GM12874 (cell line): Measurements from ENCODE around the gene RRP1.

Experiments used
- CTCF ChIP-seq: IDR thresholded peaks from 2 replicates; pipeline ENCODE4 v1.5.1; 2011; ENCODE audit warnings: low read depth, mild to moderate bottlenecking, control low read depth, low read length, moderate library complexity; ENCODE audit not compliant: insufficient read depth

Gene RRP1

DNA sequence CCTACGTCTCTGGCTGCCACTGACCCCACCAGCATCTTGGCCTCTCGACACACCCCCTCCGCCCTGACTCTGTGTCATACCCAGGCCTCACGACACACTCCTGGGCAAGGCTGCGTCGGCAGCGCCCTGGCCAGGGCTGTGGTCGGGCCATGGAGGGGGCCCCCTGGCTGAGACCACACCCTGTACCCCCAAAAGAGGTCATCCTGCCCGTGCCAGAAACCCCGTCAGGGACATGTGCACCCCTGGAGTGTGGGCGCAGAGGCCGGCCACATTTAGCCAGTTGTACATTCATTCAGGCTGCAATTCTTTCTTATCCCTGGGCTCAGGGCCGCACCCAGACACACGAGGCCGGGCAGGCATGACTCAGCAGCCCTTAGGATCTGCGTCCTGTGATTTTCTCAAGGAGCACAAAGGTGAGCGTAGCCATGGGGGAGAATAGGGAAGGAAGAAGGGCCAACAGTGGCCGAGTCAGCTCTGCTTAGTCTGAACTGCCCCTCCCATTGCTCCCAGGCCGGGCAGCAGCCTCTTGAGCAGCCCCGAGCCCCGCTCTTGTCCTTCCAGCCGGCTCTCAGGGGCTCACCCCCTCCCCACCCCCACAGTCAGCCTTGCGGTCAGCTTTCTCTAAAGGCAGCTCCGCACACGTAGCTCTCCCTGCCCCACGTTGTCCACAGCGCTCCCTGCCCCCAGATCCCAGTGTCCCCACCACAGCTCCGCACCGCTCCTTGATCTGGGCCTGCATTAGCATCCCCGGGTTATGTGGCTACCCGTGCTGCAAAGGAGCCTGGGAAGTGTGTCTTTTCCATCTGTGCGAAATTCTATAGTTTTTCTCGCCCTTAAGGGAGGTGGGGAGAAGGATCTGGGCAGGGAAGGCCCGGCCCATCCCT, 21.2 kb upstream of the RRP1 start:
- no peak for TF ChIP-seq CTCF

DNA sequence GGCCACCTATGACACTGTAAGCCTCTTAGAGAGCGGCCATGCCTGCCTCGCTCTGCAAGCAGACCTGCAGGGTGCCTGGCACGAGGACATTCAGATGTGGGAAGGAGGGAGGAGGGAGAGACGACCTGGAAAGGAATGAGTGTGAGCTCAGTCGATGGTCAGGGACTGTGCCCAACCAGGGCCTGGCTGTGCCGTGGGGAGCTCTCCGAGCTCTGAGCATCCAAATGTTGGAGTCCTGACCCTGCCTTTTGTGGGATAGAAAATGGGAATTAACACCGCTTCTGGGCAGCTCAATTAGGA, 20.6 kb upstream of the RRP1 start:
- no peak for TF ChIP-seq CTCF

- TF ChIP-seq CTCF = no peak
Measured at GRCh38 chr21:43769325-43769958, 19.9 kb upstream of the RRP1 start.

GRCh38 chr21:43770066-43770655, 19.2 kb upstream of the RRP1 start:
- no peak for TF ChIP-seq CTCF

GRCh38 chr21:43771199-43771675, 18.1 kb upstream of the RRP1 start:
- no peak for TF ChIP-seq CTCF

DNA sequence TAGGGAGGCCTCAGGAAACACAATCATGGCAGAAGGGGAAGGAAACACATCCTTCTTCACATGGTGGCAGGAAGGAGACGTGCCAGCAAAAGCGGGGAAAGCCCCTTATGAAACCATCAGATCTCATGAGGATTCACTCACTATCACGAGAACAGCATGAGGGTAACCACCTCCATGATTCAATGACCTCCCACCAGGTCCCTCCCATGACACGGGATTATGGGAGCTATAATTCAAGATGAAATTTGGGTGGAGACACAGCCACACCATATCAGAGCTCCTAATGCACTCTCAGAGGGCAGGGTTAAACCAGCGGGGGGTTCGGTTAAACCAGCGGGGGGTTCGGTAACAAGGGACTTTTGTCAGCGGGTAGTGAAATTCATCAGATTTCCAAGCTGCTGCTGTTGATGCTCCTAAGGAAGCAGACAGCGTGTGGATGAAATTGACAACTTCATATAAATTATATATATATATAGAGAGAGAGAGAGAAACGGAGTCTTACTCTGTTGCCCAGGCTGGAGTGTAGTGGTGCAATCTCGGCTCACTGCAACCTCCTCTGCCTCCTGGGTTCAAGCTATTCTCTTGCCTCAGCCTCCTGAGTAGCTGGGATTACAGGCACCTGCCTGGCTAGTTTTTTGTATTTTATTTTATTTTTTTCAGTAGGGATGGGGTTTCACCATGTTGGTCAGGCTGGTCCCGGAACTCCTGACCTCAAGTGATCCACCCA, 17.5 kb upstream of the RRP1 start:
- TF ChIP-seq CTCF = no peak

GRCh38 chr21:43772425-43772821, 17.0 kb upstream of the RRP1 start:
- TF ChIP-seq CTCF = no peak
